Astrocyte (in vitro differentiated cells and primary cell): ENCODE data around the gene COX15.
"Not testable (repeated sequence)": the region's sequence is repeated elsewhere in the genome, so short reads cannot be mapped to it uniquely, and the experiment has no call there.

Experiments used
- CTCF ChIP-seq: IDR thresholded peaks from 2 replicates; pipeline ENCODE4 v1.5.1; 2011; ENCODE audit warnings: low read depth, mild to moderate bottlenecking, inconsistent platforms, low read length, moderate library complexity; ENCODE audit not compliant: insufficient read depth
- EZH2 ChIP-seq: IDR thresholded peaks from 2 replicates; pipeline ENCODE4 v1.6.1; 2012; ENCODE audit warnings: mild to moderate bottlenecking, low read length, inconsistent platforms; ENCODE audit not compliant: insufficient read depth

GRCh38 chr10:99734111-99734510 is 2.2 kb upstream of the COX15 start:
- TF ChIP-seq CTCF, EZH2: not testable (repeated sequence)
